Daoy (cell line): Measurements from ENCODE around the gene PYCR2. TPM values are rescaled to one million over a fixed set of nuclear protein-coding genes. Genes with fewer than 3 reads are reported as not detected.
"Not testable (repeated sequence)": the region's sequence is repeated elsewhere in the genome, so short reads cannot be mapped to it uniquely, and the experiment has no call there.

ENCODE experiments used
- DNase-seq: peaks from one replicate; pipeline ENCODE4 v3.0.0-alpha.2; 2015; ENCODE audit warnings: low read depth
- total RNA-seq: library from RNA; depleted of rRNA; stranded (reverse); fragments of >200 nt; shearing (Covaris generic); gene quantifications from 2 replicates; pipeline ENCODE4 v1.2.3, GENCODE V29; 2014

PYCR2 gene
- total RNA-seq, 1 experiment from 2014 or later: 47.4 TPM

GRCh38 chr1:225890346-225891228, 33.5 kb downstream of the PYCR2 start:
- no peak for DNase-seq

- DNase-seq: no peak
Observed at GRCh38 chr1:225889743-225890142, 34.3 kb downstream of the PYCR2 start.

- no peak for DNase-seq
Observed at GRCh38 chr1:225888898-225889601, 35.0 kb downstream of the PYCR2 start, which contains the start of gene LEFTY1. LEFTY1 (minus strand) TSS chr1:225889146; CDS start chr1:225889066, 80 bp downstream.

GRCh38 chr1:225888289-225888897, 35.7 kb downstream of the PYCR2 start:
- no peak for DNase-seq

GRCh38 chr1:225887554-225888288, 36.3 kb downstream of the PYCR2 start:
- DNase-seq: not testable (repeated sequence)

- no peak for DNase-seq
Observed at GRCh38 chr1:225887030-225887314, 37.1 kb downstream of the PYCR2 start.

- no peak for DNase-seq
Observed at GRCh38 chr1:225886159-225887029, 37.7 kb downstream of the PYCR2 start.

GRCh38 chr1:225885336-225885735, 38.7 kb downstream of the PYCR2 start:
- no peak for DNase-seq

- no peak for DNase-seq
Observed at GRCh38 chr1:225883616-225884265, 40.3 kb downstream of the PYCR2 start.

GRCh38 chr1:225882694-225883615, 41.1 kb downstream of the PYCR2 start:
- DNase-seq: peak; percentile 50

- peak; percentile 88 for DNase-seq
Observed at GRCh38 chr1:225881959-225882693, 41.9 kb downstream of the PYCR2 start, which contains the start of gene TMEM63A. TMEM63A (minus strand) TSS chr1:225882380; CDS start chr1:225877580, 4,800 bp downstream.

- peak; percentile 75 for DNase-seq
Observed at GRCh38 chr1:225881081-225881958, 42.7 kb downstream of the PYCR2 start.

GRCh38 chr1:225880636-225881035, 43.4 kb downstream of the PYCR2 start:
- no peak for DNase-seq

- no peak for DNase-seq
Observed at GRCh38 chr1:225880222-225880588, 43.8 kb downstream of the PYCR2 start.

- no peak for DNase-seq
Observed at GRCh38 chr1:225879521-225880221, 44.4 kb downstream of the PYCR2 start.

GRCh38 chr1:225878282-225878681, 45.8 kb downstream of the PYCR2 start:
- DNase-seq: no peak

- DNase-seq: no peak
Observed at GRCh38 chr1:225877580-225877979, 46.5 kb downstream of the PYCR2 start.
